Endothelial cell of umbilical vein (primary cell): Measurements from ENCODE around the gene GALNT12. TPM values are rescaled to one million over a fixed set of nuclear protein-coding genes. Genes with fewer than 3 reads are reported as not detected.

Experiments used
- BruUV-seq: library from RNA; stranded (reverse); fragments of 400-500 nt; replicated peaks from 2 replicates; lab custom pipeline; 2021; lab: Mats Ljungman, UMichigan
- CTCF ChIA-PET: fragments of 300-600, 350-600 bp; sonication (Branson Sonifier 250); formaldehyde crosslinking; loops from one replicate; lab custom pipeline; 2021; ENCODE audit warnings: antibody characterized with exemption, inconsistent platforms; lab: Charles Lee
- POLR2A ChIA-PET: fragments of 300-600, 350-600 bp; sonication (Branson Sonifier 250); formaldehyde crosslinking; loops from one replicate; lab custom pipeline; 2021; ENCODE audit warnings: antibody characterized with exemption, inconsistent platforms; lab: Charles Lee
- DNase-seq: peaks from one replicate; pipeline ENCODE4 v3.0.0-alpha.2; 2011; ENCODE audit warnings: low read depth, low spot score
- FAIRE-seq: peaks from 2 replicates; lab custom pipeline; 2011; peaks lifted over from hg19 to GRCh38; lab: Jason Lieb, UNC
- H2AFZ ChIP-seq: 2 replicates; pipeline ENCODE4 v1.6.0; 2012; ENCODE audit warnings: low read depth, low read length, control low read depth, inconsistent platforms
- H3K27ac ChIP-seq: 2 replicates; pipeline ENCODE4 v1.5.1; 2011; ENCODE audit warnings: low read depth, mild to moderate bottlenecking, control low read depth, low read length, moderate library complexity; ENCODE audit not compliant: insufficient read depth
- H3K27me3 ChIP-seq, 2 experiments: 2 replicates each; pipeline versions ENCODE4 v1.6.0 to v1.6.1; 2011; ENCODE audit warnings: low read length in 2 of 2, mixed read lengths in 1 of 2; ENCODE audit not compliant: control insufficient read depth in 2 of 2, insufficient read depth in 2 of 2
- H3K36me3 ChIP-seq, 2 experiments: 2 replicates in 1 of 2; 3 replicates in 1 of 2; pipeline ENCODE4 v1.5.1; 2011; ENCODE audit warnings: low read length in 2 of 2, mild to moderate bottlenecking in 1 of 2, moderate library complexity in 1 of 2; ENCODE audit not compliant: control insufficient read depth in 2 of 2, insufficient read depth in 2 of 2; ENCODE audit errors: extremely low read depth in 1 of 2
- H3K4me1 ChIP-seq: 3 replicates; pipeline ENCODE4 v1.5.1; 2011; ENCODE audit warnings: mild to moderate bottlenecking, low read length; ENCODE audit not compliant: control insufficient read depth, insufficient read depth; ENCODE audit errors: extremely low read depth
- H3K4me2 ChIP-seq: 2 replicates; pipeline ENCODE4 v1.6.1; 2011; ENCODE audit warnings: low read length, control low read depth, mixed read lengths; ENCODE audit not compliant: insufficient read depth
- H3K4me3 ChIP-seq, 3 experiments: fragments of 200-600 bp in 1 of 3; sonication (generic), shearing (Covaris generic) in 1 of 3; replicated peaks in 1 of 3; 2 replicates each; pipeline ENCODE4 v1.5.1; 2011 to 2016; ENCODE audit warnings: control low read depth in 3 of 3, low read length in 3 of 3, mild to moderate bottlenecking in 2 of 3, inconsistent platforms in 1 of 3, low read depth in 1 of 3, moderate library complexity in 1 of 3; ENCODE audit not compliant: insufficient read depth in 1 of 3
- H3K79me2 ChIP-seq: 2 replicates; pipeline ENCODE4 v1.6.0; 2012; ENCODE audit warnings: low read length, inconsistent platforms; ENCODE audit not compliant: control insufficient read depth, insufficient read depth
- H3K9ac ChIP-seq: replicated peaks from 2 replicates; pipeline ENCODE3; 2011; ENCODE audit warnings: low read length, control low read depth; ENCODE audit not compliant: insufficient read depth; ENCODE audit errors: extremely low read depth
- H3K9me1 ChIP-seq: replicated peaks from 3 replicates; pipeline ENCODE4 v1.6.0; 2011; ENCODE audit warnings: mild to moderate bottlenecking, low read length; ENCODE audit not compliant: control insufficient read depth, insufficient read depth; ENCODE audit errors: extremely low read depth
- H3K9me3 ChIP-seq: replicated peaks from 2 replicates; pipeline ENCODE4 v1.5.1; 2012; ENCODE audit warnings: low read length, inconsistent platforms; ENCODE audit not compliant: control insufficient read depth, insufficient read depth
- H4K20me1 ChIP-seq: replicated peaks from 2 replicates; pipeline ENCODE3; 2011; ENCODE audit warnings: mild to moderate bottlenecking, low read length; ENCODE audit not compliant: control insufficient read depth, insufficient read depth; ENCODE audit errors: extremely low read depth
- CTCF ChIP-seq, 2 donors: IDR thresholded peaks; 1 replicate in 1 of 2; 2 replicates in 1 of 2; pipeline ENCODE4 v1.5.1; 2011; ENCODE audit warnings: low read length in 2 of 2, mild to moderate bottlenecking in 2 of 2, moderate library complexity in 2 of 2, control low read depth in 1 of 2, inconsistent platforms in 1 of 2, low read depth in 1 of 2; ENCODE audit not compliant: insufficient read depth in 1 of 2; ENCODE audit errors: extremely low read depth in 1 of 2
- EZH2 ChIP-seq: IDR thresholded peaks from 2 replicates; pipeline ENCODE4 v1.6.1; 2012; ENCODE audit warnings: borderline replicate concordance, low read depth, mild to moderate bottlenecking, moderate library complexity, low read length, inconsistent platforms; ENCODE audit not compliant: severe bottlenecking
- FOS ChIP-seq: IDR thresholded peaks from 2 replicates; pipeline ENCODE4 v1.6.1; 2011; ENCODE audit warnings: mild to moderate bottlenecking, low read length, moderate library complexity, borderline replicate concordance; ENCODE audit not compliant: insufficient read depth
- GATA2 ChIP-seq: IDR thresholded peaks from 2 replicates; pipeline ENCODE4 v1.7.0; 2011; ENCODE audit warnings: low read depth, mild to moderate bottlenecking, moderate library complexity, mixed read lengths, low read length; ENCODE audit not compliant: insufficient read length, insufficient read depth
- JUN ChIP-seq: IDR thresholded peaks from 2 replicates; pipeline ENCODE4 v1.6.1; 2011; ENCODE audit warnings: borderline replicate concordance, low read depth; ENCODE audit not compliant: insufficient read length, insufficient read depth
- MAX ChIP-seq: IDR thresholded peaks from 2 replicates; pipeline ENCODE4 v1.6.1; 2011; ENCODE audit not compliant: insufficient read depth, insufficient read length
- MYC ChIP-seq: IDR thresholded peaks from one replicate; pipeline ENCODE4 v1.6.1; 2011; ENCODE audit warnings: mild to moderate bottlenecking, low read depth, low read length
- POLR2A ChIP-seq: IDR thresholded peaks from 2 replicates; pipeline ENCODE4 v1.6.1; 2012; ENCODE audit warnings: low read depth, mild to moderate bottlenecking, control low read depth, low read length
- POLR2AphosphoS5 ChIP-seq: IDR thresholded peaks from 2 replicates; pipeline ENCODE4 v1.6.1; 2012; ENCODE audit warnings: low read depth, mild to moderate bottlenecking, control low read depth, low read length, moderate library complexity; ENCODE audit not compliant: insufficient read depth
- dilution Hi-C: fragments of 300-500 bp; cut with MboI; formaldehyde crosslinking; loops from one replicate; pipeline ENCODE4 v1.15.0; 2019; ENCODE audit warnings: low sequenced_read_pairs; ENCODE audit not compliant: extremely low pct_ligation_motif_present
- intact Hi-C: fragments of 100-400 bp; cut with micrococcal nuclease; formaldehyde crosslinking; loops from one replicate; pipeline ENCODE4 v1.10.0; 2022
- polyA plus RNA-seq, 4 experiments: library from polyadenylated mRNA; depleted of rRNA in 3 of 4; stranded (reverse) in 3 of 4; unstranded in 1 of 4; fragments of >200 nt; gene quantifications; 2 replicates each; pipeline versions ENCODE4 v1.2.1 to v1.2.3, GENCODE V29; 2011 to 2012; ENCODE audit warnings: missing spikeins in 1 of 4
- total RNA-seq: library from RNA; stranded (reverse); gene quantifications from 2 replicates; pipeline ENCODE4 v1.2.3, GENCODE V29; 2021

The GALNT12 gene
- total and polyA plus RNA-seq, 2 donors (not counting 3 experiments of a cell fraction or from before 2014, with no cell fraction given): 0.26 to 0.44 TPM

GRCh38 chr9:98834386-98834785, 26.9 kb downstream of the GALNT12 start:
- Histone ChIP-seq H3K9me3 (no peaks in the 10 kb centered on the region), H3K27ac (no peak overlapping the region), H3K27me3 (no peaks in the 10 kb centered on the region), H3K4me3 (no peak overlapping the region), H4K20me1 (no peaks in the 10 kb centered on the region), H3K4me1 (no peaks in the 10 kb centered on the region), H3K36me3 (no peaks in the 10 kb centered on the region), H3K9ac (no peak overlapping the region), H3K79me2 (no peaks in the 10 kb centered on the region), H3K4me2 (no peak overlapping the region), H3K9me1 (no peaks in the 10 kb centered on the region), H2AFZ (no peak overlapping the region)
- dilution Hi-C loops (no loop called here), intact Hi-C loops (no loop called here)
- POLR2A ChIA-PET: no interaction called here
- FAIRE-seq (no peak), DNase-seq (no peak)
- BruUV-seq: no TSS peak
- CTCF ChIA-PET: no interaction called here
- no peak for TF ChIP-seq JUN
- no peak for TF ChIP-seq MAX
- no peak for TF ChIP-seq GATA2
- no peak for TF ChIP-seq POLR2AphosphoS5
- TF ChIP-seq EZH2: no peak
- TF ChIP-seq CTCF (IDR thresholded peaks at IDR 0.05; ENCODE audit: extremely low read depth in 1 of 2, insufficient read depth in 1 of 2, low read depth in 1 of 2, low read length in 2 of 2): no peak
- TF ChIP-seq MYC: no peak
- no peak for TF ChIP-seq POLR2A
- TF ChIP-seq FOS: no peak
